GM21825 (cell line): ENCODE data around the gene ZNF717.
"Not testable (repeated sequence)": the region's sequence is repeated elsewhere in the genome, so short reads cannot be mapped to it uniquely, and the experiment has no call there.

Experiments used
- ATAC-seq: cut with Tn5 transposase; IDR thresholded peaks from one replicate; pipeline ENCODE4 v1.9.1; 2021; ENCODE audit warnings: mild to moderate bottlenecking, moderate library complexity; ENCODE audit not compliant: unreplicated experiment

ZNF717 gene

GRCh38 chr3:75785081-75785755, at the start of gene ZNF717:
Gene ZNF717 (minus strand): TSS chr3:75785549. CDS start chr3:75783362, 2,187 bp downstream.
- ATAC-seq: not testable (repeated sequence)

- not testable (repeated sequence) for ATAC-seq
Measured at GRCh38 chr3:75831076-75831475, 45.7 kb upstream of the ZNF717 start.

- ATAC-seq: not testable (repeated sequence)
Measured at GRCh38 chr3:75818019-75818418, 32.7 kb upstream of the ZNF717 start.

DNA sequence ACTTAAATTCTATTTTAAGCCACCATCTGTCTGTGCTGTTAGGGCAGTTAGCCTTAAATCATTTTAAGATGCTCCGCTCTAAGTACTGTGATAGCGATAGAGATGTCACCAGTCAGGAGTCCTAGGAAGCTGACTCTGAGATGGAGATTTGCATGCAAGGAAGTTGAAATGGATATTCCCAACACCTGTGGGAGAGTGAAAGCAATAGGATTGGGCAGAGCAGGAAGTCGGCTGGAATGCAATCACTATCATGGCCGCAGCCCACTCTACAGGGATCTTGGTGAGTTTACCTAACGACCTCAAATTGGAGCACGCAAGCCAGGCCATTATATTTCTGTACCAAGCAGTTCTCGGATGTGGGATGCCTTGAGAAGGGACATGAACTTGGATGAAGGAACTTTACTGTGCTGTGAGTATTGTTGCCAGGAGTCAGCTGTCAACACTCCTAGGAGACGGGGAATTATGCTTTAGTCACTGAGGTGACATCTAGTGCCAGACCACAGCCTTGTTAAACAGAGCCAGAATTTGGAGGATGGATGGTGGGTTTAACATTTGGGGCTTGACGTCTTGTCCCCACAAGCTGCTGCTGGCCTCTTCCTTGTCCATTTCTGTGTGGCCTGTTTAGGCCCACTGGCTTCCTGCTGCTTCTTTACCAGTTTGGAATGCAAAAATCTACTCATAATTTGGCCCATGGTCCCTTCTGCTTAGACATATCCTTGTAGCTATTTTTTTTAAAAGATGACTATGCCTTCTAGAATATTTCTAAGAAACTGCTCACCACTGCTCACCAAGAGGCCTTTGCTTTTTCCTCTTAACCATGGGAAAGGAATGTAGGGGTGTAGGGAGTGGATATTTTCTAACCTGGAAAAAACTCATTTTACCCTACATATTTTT, 31.2 kb upstream of the ZNF717 start:
- ATAC-seq: not testable (repeated sequence)

DNA sequence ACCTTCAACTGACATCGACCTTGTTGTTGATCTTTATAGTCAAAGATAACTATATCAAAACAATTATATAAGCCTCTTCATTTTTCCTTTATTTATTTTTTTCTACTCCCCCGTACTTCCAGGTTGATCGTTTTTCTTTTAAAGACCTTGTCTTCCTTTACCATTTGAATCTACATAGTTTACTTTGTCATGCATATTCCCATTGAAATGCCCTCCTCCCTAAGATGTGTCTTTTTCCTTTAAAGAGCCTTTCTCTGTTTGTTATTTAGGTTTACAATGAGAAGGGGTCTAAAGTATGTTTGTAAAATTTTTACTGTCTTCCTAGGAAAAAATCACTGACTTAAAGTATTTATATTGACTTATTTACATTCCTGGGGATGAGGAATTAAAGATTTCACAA, 29.4 kb upstream of the ZNF717 start:
- no peak for ATAC-seq

- ATAC-seq: no peak
Measured at GRCh38 chr3:75782506-75782905, 2.8 kb downstream of the ZNF717 start.

DNA sequence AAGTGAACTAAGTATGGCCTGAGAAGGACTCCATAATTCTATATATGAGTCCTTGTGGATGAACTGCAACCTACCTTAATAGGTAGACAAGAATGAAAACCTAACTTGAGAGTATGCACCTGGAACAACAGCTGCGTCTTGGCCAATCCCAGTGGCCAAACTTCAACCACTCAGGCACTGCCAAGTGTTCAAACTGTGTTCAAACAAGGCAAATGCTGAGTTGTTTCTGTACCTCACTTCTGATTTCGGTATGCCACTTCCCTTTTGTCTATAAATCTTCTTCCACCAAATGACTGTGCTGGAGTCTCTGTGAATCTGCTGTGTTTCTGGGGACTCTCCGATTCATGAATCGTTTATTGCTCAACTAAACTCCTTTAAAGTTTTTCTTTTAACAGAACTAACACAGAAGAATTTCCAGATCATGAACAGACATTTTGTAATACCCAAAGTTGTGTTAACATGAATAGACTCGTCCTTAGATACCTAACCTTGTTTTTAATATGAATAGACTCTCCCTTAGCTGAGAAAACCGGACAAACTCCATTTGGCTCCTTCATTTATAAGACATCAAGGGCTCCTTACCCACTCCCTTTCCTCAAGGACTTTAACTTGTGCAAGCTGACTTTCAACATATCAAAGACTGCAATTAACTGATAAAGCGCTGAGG, 4.1 kb downstream of the ZNF717 start:
- no peak for ATAC-seq

- ATAC-seq: not testable (repeated sequence)
Measured at GRCh38 chr3:75777742-75778141, 7.6 kb downstream of the ZNF717 start.

GRCh38 chr3:75771631-75772030, 13.7 kb downstream of the ZNF717 start:
- not testable (repeated sequence) for ATAC-seq

- no peak for ATAC-seq
Measured at GRCh38 chr3:75768303-75769017, 16.9 kb downstream of the ZNF717 start.

DNA sequence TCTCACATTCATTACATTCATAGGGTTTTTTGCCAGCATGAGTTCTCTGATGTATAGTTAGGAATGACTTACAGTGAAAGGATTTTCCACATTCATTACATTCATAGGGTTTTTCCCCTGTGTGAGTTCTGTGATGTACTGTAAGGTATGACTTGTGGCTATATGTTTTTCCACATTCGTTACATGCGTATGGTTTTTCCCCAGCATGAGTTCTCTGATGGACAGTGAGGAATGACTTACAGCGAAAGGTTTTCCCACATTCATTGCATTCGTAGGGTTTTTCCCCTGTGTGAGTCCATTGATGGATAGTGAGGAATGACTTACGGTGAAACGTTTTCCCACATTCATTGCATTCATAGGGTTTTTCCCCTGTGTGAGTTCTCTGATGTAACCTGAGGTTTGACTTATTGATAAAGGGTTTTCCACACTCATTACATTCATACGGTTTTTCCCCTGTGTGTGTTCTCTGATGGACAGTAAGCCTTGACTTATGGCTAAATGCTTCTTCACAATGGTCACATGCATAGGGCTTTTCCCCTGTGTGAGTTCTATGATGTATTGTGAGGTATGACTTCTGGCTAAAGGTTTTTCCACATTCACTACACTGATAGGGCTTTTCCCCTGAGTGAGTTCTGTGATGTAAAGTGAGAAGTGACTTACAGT, 47.4 kb downstream of the ZNF717 start:
- no peak for ATAC-seq

DNA sequence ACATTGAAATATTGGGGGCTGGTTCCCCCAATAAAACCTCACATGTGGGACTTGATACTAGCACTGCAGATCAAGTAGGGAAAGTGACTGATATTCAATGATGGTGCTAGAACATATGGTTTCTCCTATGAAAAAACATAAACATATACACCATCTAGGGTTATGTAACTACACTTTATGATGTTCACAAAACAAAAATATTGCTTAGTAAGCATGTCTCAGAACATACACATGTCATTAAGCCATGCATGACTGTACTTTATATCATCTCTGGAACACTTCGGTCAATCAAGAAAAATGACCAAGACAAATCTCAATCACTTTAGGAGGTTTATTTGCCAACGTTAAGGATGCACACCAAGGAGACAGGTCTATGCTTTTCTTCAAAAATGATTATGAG, 57.4 kb downstream of the ZNF717 start:
- no peak for ATAC-seq

GRCh38 chr3:75692061-75692460, 93.3 kb downstream of the ZNF717 start:
- no peak for ATAC-seq

DNA sequence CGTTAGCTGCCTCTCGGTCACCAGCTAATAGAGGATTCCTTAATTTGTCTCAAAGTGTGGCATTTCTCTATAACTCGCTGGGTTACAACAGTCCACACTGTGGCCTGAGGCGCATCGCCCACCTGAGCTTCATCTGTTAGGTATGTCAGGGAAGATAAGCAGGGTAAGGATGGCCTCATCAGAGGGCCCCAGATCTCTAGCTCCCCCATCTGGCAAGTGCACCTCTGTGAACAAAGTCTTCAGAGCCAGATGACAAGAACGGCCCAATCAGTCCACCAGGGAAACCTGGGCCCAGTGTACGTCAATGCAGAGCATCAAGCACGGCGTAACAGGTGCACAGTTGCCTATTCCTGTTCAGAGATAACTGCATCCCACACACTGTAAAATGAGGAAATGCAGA, 98.0 kb downstream of the ZNF717 start:
- no peak for ATAC-seq
